GM12878 (cell line): ENCODE measurements around the gene SLC35F6.

Experiments used
- CHD1 ChIP-seq: IDR thresholded peaks from 2 replicates; pipeline ENCODE4 v1.6.1; 2012; ENCODE audit warnings: low read depth, low read length, improper control_type of control experiment
- EZH2 ChIP-seq: IDR thresholded peaks from 2 replicates; pipeline ENCODE4 v1.6.1; 2012; ENCODE audit warnings: low read depth, mild to moderate bottlenecking, control low read depth, inconsistent platforms, low read length, borderline replicate concordance; ENCODE audit not compliant: control insufficient read depth
- POLR2A ChIP-seq: IDR thresholded peaks from 2 replicates; pipeline ENCODE4 v1.6.1; 2011; ENCODE audit warnings: low read depth, mild to moderate bottlenecking, low read length
- RFX5 ChIP-seq: IDR thresholded peaks from 2 replicates; pipeline ENCODE4 v1.6.1; 2011; ENCODE audit warnings: low read depth, low read length, improper control_type of control experiment
- TF ChIP-seq, protein P1 (sequence below): IDR thresholded peaks from 2 replicates; pipeline ENCODE4 v1.6.1; 2012; ENCODE audit warnings: mild to moderate bottlenecking, low read depth, low read length
- TF ChIP-seq, protein P2 (sequence below): IDR thresholded peaks from 2 replicates; pipeline ENCODE4 v1.6.1; 2012; ENCODE audit warnings: low read depth, low read length, improper control_type of control experiment

DNA sequence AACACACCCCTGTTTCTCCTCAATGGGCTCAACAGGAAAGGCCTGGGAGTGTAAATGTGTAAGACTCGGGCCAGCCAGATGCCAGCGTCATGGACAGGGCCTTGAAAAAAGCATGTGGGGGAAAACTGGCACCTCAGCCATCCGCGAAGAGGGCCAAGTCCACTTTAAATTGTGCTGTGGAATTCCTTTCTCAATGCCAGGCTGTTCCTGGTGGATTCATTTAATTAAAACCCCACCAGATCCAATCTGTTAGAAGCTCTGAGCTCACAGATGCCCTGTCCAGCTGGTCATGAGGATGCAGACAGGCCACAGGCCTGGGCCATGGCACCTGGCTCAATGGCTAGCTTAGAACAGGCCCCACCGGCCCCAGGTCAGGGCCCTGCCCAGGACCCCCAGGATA, 46.7 kb upstream of the SLC35F6 start:
- TF ChIP-seq CHD1: no peak
- no peak for TF ChIP-seq POLR2A
- TF ChIP-seq EZH2: no peak
- TF ChIP-seq, protein P1, sequence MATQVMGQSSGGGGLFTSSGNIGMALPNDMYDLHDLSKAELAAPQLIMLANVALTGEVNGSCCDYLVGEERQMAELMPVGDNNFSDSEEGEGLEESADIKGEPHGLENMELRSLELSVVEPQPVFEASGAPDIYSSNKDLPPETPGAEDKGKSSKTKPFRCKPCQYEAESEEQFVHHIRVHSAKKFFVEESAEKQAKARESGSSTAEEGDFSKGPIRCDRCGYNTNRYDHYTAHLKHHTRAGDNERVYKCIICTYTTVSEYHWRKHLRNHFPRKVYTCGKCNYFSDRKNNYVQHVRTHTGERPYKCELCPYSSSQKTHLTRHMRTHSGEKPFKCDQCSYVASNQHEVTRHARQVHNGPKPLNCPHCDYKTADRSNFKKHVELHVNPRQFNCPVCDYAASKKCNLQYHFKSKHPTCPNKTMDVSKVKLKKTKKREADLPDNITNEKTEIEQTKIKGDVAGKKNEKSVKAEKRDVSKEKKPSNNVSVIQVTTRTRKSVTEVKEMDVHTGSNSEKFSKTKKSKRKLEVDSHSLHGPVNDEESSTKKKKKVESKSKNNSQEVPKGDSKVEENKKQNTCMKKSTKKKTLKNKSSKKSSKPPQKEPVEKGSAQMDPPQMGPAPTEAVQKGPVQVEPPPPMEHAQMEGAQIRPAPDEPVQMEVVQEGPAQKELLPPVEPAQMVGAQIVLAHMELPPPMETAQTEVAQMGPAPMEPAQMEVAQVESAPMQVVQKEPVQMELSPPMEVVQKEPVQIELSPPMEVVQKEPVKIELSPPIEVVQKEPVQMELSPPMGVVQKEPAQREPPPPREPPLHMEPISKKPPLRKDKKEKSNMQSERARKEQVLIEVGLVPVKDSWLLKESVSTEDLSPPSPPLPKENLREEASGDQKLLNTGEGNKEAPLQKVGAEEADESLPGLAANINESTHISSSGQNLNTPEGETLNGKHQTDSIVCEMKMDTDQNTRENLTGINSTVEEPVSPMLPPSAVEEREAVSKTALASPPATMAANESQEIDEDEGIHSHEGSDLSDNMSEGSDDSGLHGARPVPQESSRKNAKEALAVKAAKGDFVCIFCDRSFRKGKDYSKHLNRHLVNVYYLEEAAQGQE: no peak
- TF ChIP-seq, protein P2, sequence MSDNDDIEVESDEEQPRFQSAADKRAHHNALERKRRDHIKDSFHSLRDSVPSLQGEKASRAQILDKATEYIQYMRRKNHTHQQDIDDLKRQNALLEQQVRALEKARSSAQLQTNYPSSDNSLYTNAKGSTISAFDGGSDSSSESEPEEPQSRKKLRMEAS: no peak
- TF ChIP-seq RFX5: no peak
